ENCODE measurements around the gene PCGF3. TPM values are rescaled to one million over a fixed set of nuclear protein-coding genes. Genes with fewer than 3 reads are reported as not detected.

PCGF3 gene
- total RNA-seq, 1 experiment from 2014 or later: 31.5 TPM

DNA sequence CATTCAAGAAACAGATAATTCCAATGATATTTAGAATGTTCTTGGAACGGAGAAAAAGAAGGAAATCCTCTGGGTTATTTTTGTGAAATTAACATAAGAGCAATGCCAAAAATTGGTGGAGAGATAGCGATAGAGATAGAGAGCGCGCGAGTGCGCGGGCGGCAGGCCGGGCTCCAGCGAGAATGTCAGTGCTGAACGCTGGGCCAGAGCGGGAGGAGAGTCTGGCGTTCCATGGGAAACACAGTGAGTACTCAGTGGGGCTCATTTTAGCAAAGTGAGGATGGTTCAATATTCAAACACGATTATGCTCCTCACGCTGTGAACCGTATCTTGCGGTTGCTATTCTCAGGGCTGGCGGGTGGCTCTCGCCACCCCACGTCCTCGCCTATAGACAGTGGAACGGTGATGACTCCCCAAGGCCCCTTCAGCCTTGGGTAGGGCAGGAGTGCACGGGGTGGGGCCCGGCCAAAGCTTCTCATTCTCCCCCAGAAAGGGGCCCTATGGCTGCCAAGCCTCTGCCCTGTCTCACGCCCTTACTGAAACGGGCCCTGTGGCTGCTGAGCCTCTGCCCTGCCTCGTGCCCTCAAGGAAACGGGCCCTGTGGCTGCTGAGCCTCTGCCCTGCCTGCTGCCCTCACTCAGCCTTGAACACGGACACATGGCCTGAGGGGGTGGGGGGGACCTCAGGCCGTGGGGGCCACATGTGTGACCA is 103.4 kb downstream of the PCGF3 start:
- ChIA-PET POLR2A (ENCODE audit: unreplicated experiment) (no interaction called here), CTCF (no interaction called here)
- Histone ChIP-seq H3K79me2 (ENCODE audit: low read length) (no peaks in the 10 kb centered on the region), H3K9ac (ENCODE audit: low read length) (no peak overlapping the region), H3K4me1 (ENCODE audit: insufficient read depth, low read length) (no peaks in the 10 kb centered on the region), H3K9me3 (ENCODE audit: low read length) (no peaks in the 10 kb centered on the region), H3K9me2 (replicated peaks; ENCODE audit: low read length) (no peaks in the 10 kb centered on the region), H3K27ac (ENCODE audit: low read length) (no peak overlapping the region), H4K20me1 (ENCODE audit: low read length) (no peaks in the 10 kb centered on the region), H3K4me3 (ENCODE audit: low read length) (no peak overlapping the region), H3K4me2 (ENCODE audit: low read length) (no peak overlapping the region), H3K36me3 (ENCODE audit: low read depth, low read length) (no peaks in the 10 kb centered on the region), H2AFZ (ENCODE audit: low read length) (no peak overlapping the region), H3F3A (ENCODE audit: low read length, unreplicated experiment) (no peaks in the 10 kb centered on the region), H3K27me3 (ENCODE audit: low read length) (no peaks in the 10 kb centered on the region)
- intact Hi-C loops (cut with micrococcal nuclease): no loop called here
- no TSS peak for BruUV-seq (replicated peaks)
- DNase-seq (no peak), ATAC-seq (no peak)
- TF ChIP-seq EZH2phosphoT487 (IDR thresholded peaks at IDR 0.05; ENCODE audit: borderline replicate concordance, low read length): no peak

- ChIA-PET CTCF (no interaction called here), POLR2A (ENCODE audit: unreplicated experiment) (no interaction called here)
- H3K4me2 ChIP-seq (ENCODE audit: low read length): no peak overlapping the region
- H3K9ac ChIP-seq (ENCODE audit: low read length): no peak overlapping the region
- DNase-seq (no peak), ATAC-seq (0 out of 2 replicates have a peak, but pooled peaks have one; percentile 29)
- H3K36me3 ChIP-seq (ENCODE audit: low read depth, low read length): no peaks in the 10 kb centered on the region
- TF ChIP-seq EZH2 (IDR thresholded peaks at IDR 0.05; ENCODE audit: low read length, unreplicated experiment): no peak
- no peak for TF ChIP-seq EZH2phosphoT487 (IDR thresholded peaks at IDR 0.05; ENCODE audit: borderline replicate concordance, low read length)
- TF ChIP-seq CTCF (conservative IDR thresholded peaks at IDR 0.05; ENCODE audit: low read depth, low read length): no peak
- no peak overlapping the region for H2AFZ ChIP-seq (ENCODE audit: low read length)
- no peaks in the 10 kb centered on the region for H4K20me1 ChIP-seq (ENCODE audit: low read length)
- no peaks in the 10 kb centered on the region for H3K79me2 ChIP-seq (ENCODE audit: low read length)
- no peaks in the 10 kb centered on the region for H3K9me3 ChIP-seq (ENCODE audit: low read length)
- H3F3A ChIP-seq (ENCODE audit: low read length, unreplicated experiment): no peaks in the 10 kb centered on the region
- no peak overlapping the region for H3K27ac ChIP-seq (ENCODE audit: low read length)
- H3K4me1 ChIP-seq (ENCODE audit: insufficient read depth, low read length): no peaks in the 10 kb centered on the region
- no peaks in the 10 kb centered on the region for H3K9me2 ChIP-seq (replicated peaks; ENCODE audit: low read length)
- H3K27me3 ChIP-seq (ENCODE audit: low read length): peaks cover 4% of the 10 kb centered on the region; the same call in 1 of the 2 replicates
- intact Hi-C loops (cut with micrococcal nuclease): no loop called here
- no peak overlapping the region for H3K4me3 ChIP-seq (ENCODE audit: low read length)
- BruUV-seq (replicated peaks): no TSS peak
Measured at GRCh38 chr4:813900-814299, 108.3 kb downstream of the PCGF3 start.

- Histone ChIP-seq H3K79me2 (ENCODE audit: low read length) (no peaks in the 10 kb centered on the region), H3K36me3 (ENCODE audit: low read depth, low read length) (no peaks in the 10 kb centered on the region), H3K9ac (ENCODE audit: low read length) (no peak overlapping the region), H3F3A (ENCODE audit: low read length, unreplicated experiment) (no peaks in the 10 kb centered on the region), H3K27ac (ENCODE audit: low read length) (no peak overlapping the region), H3K9me2 (replicated peaks; ENCODE audit: low read length) (no peaks in the 10 kb centered on the region), H3K9me3 (ENCODE audit: low read length) (no peaks in the 10 kb centered on the region), H3K27me3 (ENCODE audit: low read length) (peaks cover 4% of the 10 kb centered on the region; the same call in 1 of the 2 replicates), H3K4me2 (ENCODE audit: low read length) (no peak overlapping the region), H3K4me3 (ENCODE audit: low read length) (no peak overlapping the region), H2AFZ (ENCODE audit: low read length) (no peak overlapping the region), H4K20me1 (ENCODE audit: low read length) (no peaks in the 10 kb centered on the region), H3K4me1 (ENCODE audit: insufficient read depth, low read length) (no peaks in the 10 kb centered on the region)
- ChIA-PET POLR2A (ENCODE audit: unreplicated experiment) (no interaction called here), CTCF (no interaction called here)
- no peak for TF ChIP-seq EZH2phosphoT487 (IDR thresholded peaks at IDR 0.05; ENCODE audit: borderline replicate concordance, low read length)
- intact Hi-C loops (cut with micrococcal nuclease): no loop called here
- DNase-seq (no peak), ATAC-seq (no peak)
- no TSS peak for BruUV-seq (replicated peaks)
Measured at GRCh38 chr4:814312-814850, 108.7 kb downstream of the PCGF3 start.
